B cell (primary cell): ENCODE results near the gene FRYL. TPM values are rescaled to one million over a fixed set of nuclear protein-coding genes. Genes with fewer than 3 reads are reported as not detected.

Experiments
- ATAC-seq: fragments of 200-7000 bp; cut with Tn5 transposase; one replicate; pipeline ENCODE4 v1.10.0; 2021; ENCODE audit warnings: low read depth, mild to moderate bottlenecking, moderate number of reproducible peaks, moderate library complexity
- CTCF ChIA-PET: fragments of 350-600 bp; sonication (Branson Sonifier 250); formaldehyde crosslinking; loops from one replicate; lab custom pipeline; 2021; ENCODE audit warnings: antibody characterized with exemption, inconsistent platforms; lab: Charles Lee
- POLR2A ChIA-PET: fragments of 350-600 bp; sonication (Branson Sonifier 250); formaldehyde crosslinking; loops from one replicate; lab custom pipeline; 2021; ENCODE audit warnings: antibody characterized with exemption; lab: Charles Lee
- DNase-seq: peaks from one replicate; pipeline ENCODE4 v3.0.0; 2013
- H2AFZ ChIP-seq: 2 replicates; pipeline ENCODE4 v1.6.1; 2012; ENCODE audit warnings: mild to moderate bottlenecking, low read depth, low read length; ENCODE audit not compliant: insufficient read depth, poor library complexity, severe bottlenecking
- H3K27ac ChIP-seq, 2 donors: 1 replicate in 1 of 2; 2 replicates in 1 of 2; pipeline ENCODE4 v1.5.1; 2012 to 2013; ENCODE audit warnings: low read length in 2 of 2, mild to moderate bottlenecking in 2 of 2, moderate library complexity in 1 of 2
- H3K27me3 ChIP-seq, 4 experiments: fragments of 200-600 bp in 1 of 4; sonication (generic) in 1 of 4; replicated peaks in 1 of 4; 1 replicate in 2 of 4; 2 replicates in 2 of 4; pipeline versions ENCODE4 v1.6.1 to v1.7.0; 2013 to 2016; ENCODE audit warnings: low read length in 3 of 4, mild to moderate bottlenecking in 2 of 4, mixed read lengths in 1 of 4, moderate library complexity in 1 of 4; ENCODE audit not compliant: insufficient read depth in 4 of 4, control insufficient read depth in 3 of 4; ENCODE audit errors: control extremely low read depth in 1 of 4
- H3K36me3 ChIP-seq, 2 experiments: replicated peaks in 1 of 2; 1 replicate in 1 of 2; 2 replicates in 1 of 2; pipeline versions ENCODE4 v1.6.1 to v1.7.1; 2013; ENCODE audit warnings: low read length in 1 of 2; ENCODE audit not compliant: insufficient read depth in 2 of 2, control insufficient read depth in 1 of 2; ENCODE audit errors: control extremely low read depth in 1 of 2, extremely low read depth in 1 of 2
- H3K4me1 ChIP-seq, 2 donors: fragments of 200-600 bp in 1 of 2; sonication (generic) in 1 of 2; 1 replicate in 1 of 2; 2 replicates in 1 of 2; pipeline versions ENCODE4 v1.5.1 to v1.6.1; 2013 to 2017; ENCODE audit warnings: low read length in 2 of 2; ENCODE audit not compliant: control insufficient read depth in 2 of 2, insufficient read depth in 2 of 2
- H3K4me2 ChIP-seq: replicated peaks from 2 replicates; pipeline ENCODE3; 2012; ENCODE audit warnings: mild to moderate bottlenecking, low read depth, low read length; ENCODE audit not compliant: poor library complexity, severe bottlenecking
- H3K4me3 ChIP-seq, 5 experiments: fragments of 200-600 bp in 1 of 5; sonication (generic) in 1 of 5; 1 replicate in 3 of 5; 2 replicates in 2 of 5; pipeline versions ENCODE4 v1.5.1 to v1.7.0; 2011 to 2016; ENCODE audit warnings: low read length in 4 of 5, mild to moderate bottlenecking in 4 of 5, low read depth in 2 of 5, control low read depth in 1 of 5, moderate library complexity in 1 of 5; ENCODE audit not compliant: insufficient read depth in 1 of 5; ENCODE audit errors: control extremely low read depth in 1 of 5, extremely low read depth in 1 of 5
- H3K79me2 ChIP-seq: fragments of 200-600 bp; sonication (generic); one replicate; pipeline ENCODE4 v1.6.0; 2016; ENCODE audit warnings: low read length; ENCODE audit not compliant: control insufficient read depth, insufficient read depth
- H3K9ac ChIP-seq: fragments of 200-600 bp; sonication (generic); 2 replicates; pipeline ENCODE4 v1.6.1; 2017; ENCODE audit warnings: mild to moderate bottlenecking, low read length, moderate library complexity
- H3K9me3 ChIP-seq, 3 donors: one replicate each; pipeline versions ENCODE4 v1.6.1 to v1.7.1; 2013; ENCODE audit warnings: low read length in 2 of 3; ENCODE audit not compliant: control insufficient read depth in 2 of 3, insufficient read depth in 1 of 3; ENCODE audit errors: control extremely low read depth in 1 of 3
- H4K20me1 ChIP-seq: 2 replicates; pipeline ENCODE4 v1.6.0; 2012; ENCODE audit warnings: mild to moderate bottlenecking, low read length; ENCODE audit not compliant: insufficient read depth, control insufficient read depth, poor library complexity, severe bottlenecking
- H3K27ac Mint-ChIP-seq: one replicate; pipeline ENCODE4 v1.8.0; 2021; ENCODE audit warnings: mixed read lengths
- H3K27me3 Mint-ChIP-seq: one replicate; pipeline ENCODE4 v1.8.0; 2021; ENCODE audit warnings: mixed read lengths
- H3K4me1 Mint-ChIP-seq: one replicate; pipeline ENCODE4 v1.8.0; 2021; ENCODE audit warnings: mixed read lengths
- H3K4me3 Mint-ChIP-seq: one replicate; pipeline ENCODE4 v1.8.0; 2021; ENCODE audit warnings: mixed read lengths
- H3K9me3 Mint-ChIP-seq: one replicate; pipeline ENCODE4 v1.8.0; 2022; ENCODE audit warnings: mixed read lengths; ENCODE audit not compliant: insufficient read depth
- CTCF ChIP-seq: fragments of 200-600 bp; IDR thresholded peaks from one replicate; pipeline ENCODE4 v1.8.0; 2022; ENCODE audit warnings: antibody characterized with exemption, mild to moderate bottlenecking
- EZH2 ChIP-seq: IDR thresholded peaks from 2 replicates; pipeline ENCODE4 v1.6.1; 2012; ENCODE audit warnings: borderline replicate concordance, low read depth, mild to moderate bottlenecking, moderate library complexity, low read length; ENCODE audit not compliant: insufficient read depth, poor library complexity, severe bottlenecking
- WGBS: methylation state at CpG from one replicate; pipeline ENCODE4 v1.1.5; 2013; ENCODE audit warnings: missing lambda C conversion rate; ENCODE audit not compliant: insufficient coverage; 5-methylcytosine and 5-hydroxymethylcytosine counted together
- intact Hi-C: fragments of 100-400 bp; cut with micrococcal nuclease; formaldehyde crosslinking; loops from one replicate; pipeline ENCODE4 v1.10.0; 2022
- polyA plus RNA-seq: library from polyadenylated mRNA; depleted of rRNA; stranded (reverse); fragments of >200 nt; gene quantifications from 2 replicates; pipeline ENCODE4 v1.2.3, GENCODE V29; 2012
- total RNA-seq, 2 donors: library from RNA; stranded (reverse); fragments of 120-200 nt in 1 of 2; gene quantifications; 1 replicate in 1 of 2; 2 replicates in 1 of 2; pipeline versions ENCODE4 v1.2.3 to v1.2.4, GENCODE V29; 2013 to 2022

FRYL gene
- total and polyA plus RNA-seq, 2 donors (not counting 1 experiment from before 2014, with no cell fraction given) = 15.5 to 138 TPM

GRCh38 chr4:48526406-48526805, 253.7 kb downstream of the FRYL start:
- Histone ChIP-seq H3K79me2 (no peaks in the 10 kb centered on the region), H3K9me3 (peaks cover 0 to 2% (median 0%) of the 10 kb centered on the region in 3 donors), H3K9ac (no peak overlapping the region), H3K36me3 (peaks cover 12 to 57% of the 10 kb centered on the region in 2 experiments), H2AFZ (no peak overlapping the region), H3K4me3 (no peak overlapping the region), H3K27ac (no peak overlapping the region), H3K4me2 (no peak overlapping the region), H4K20me1 (no peaks in the 10 kb centered on the region), H3K4me1 (no peaks in the 10 kb centered on the region), H3K27me3 (no peaks in the 10 kb centered on the region)
- no peaks in the 10 kb centered on the region for H3K4me1 Mint-ChIP-seq
- H3K4me3 Mint-ChIP-seq = no peak overlapping the region
- ATAC-seq (no peak), DNase-seq (no peak)
- WGBS = no CpG with 5 or more reads among the region's 1 CpG
- no peaks in the 10 kb centered on the region for H3K27me3 Mint-ChIP-seq
- TF ChIP-seq CTCF (no peak), EZH2 (no peak)
- ChIA-PET CTCF (interaction anchor here (1.1 to 1.3 kb wide), 2 partner anchors 53 to 399 kb away, joined by 3 to 6 read pairs; no protein-coding TSS in a partner anchor), POLR2A (no interaction called here)
- H3K9me3 Mint-ChIP-seq = no peaks in the 10 kb centered on the region
- no peak overlapping the region for H3K27ac Mint-ChIP-seq
- intact Hi-C loops = no loop called here

DNA sequence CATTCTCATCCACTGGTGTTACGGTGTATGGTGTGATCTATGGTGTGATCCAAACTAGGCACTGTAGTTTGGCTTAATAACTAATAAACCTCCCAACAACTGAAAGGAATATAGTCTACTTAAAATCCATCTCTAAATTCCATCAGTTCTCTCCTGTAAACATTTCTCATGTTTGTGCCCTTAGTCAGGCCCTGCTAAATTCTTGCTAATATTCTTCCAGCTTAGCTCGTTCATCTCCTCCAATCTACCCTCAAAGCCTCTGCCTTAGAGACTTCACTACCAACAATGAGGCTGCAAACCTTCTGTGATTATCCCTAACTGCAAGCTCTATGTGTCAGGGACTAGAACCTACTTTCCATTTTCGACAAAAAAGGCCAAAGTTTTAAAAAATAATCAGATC, 261.9 kb downstream of the FRYL start:
- no peak for DNase-seq
- H3K4me3 Mint-ChIP-seq = no peak overlapping the region
- Histone ChIP-seq H3K9ac (no peak overlapping the region), H3K79me2 (no peaks in the 10 kb centered on the region), H3K4me2 (no peak overlapping the region), H2AFZ (no peak overlapping the region), H3K9me3 (no peaks in the 10 kb centered on the region), H3K36me3 (peaks cover 40 to 61% of the 10 kb centered on the region in 2 experiments), H3K4me3 (no peak overlapping the region), H3K27ac (no peak overlapping the region), H4K20me1 (no peaks in the 10 kb centered on the region), H3K4me1 (no peaks in the 10 kb centered on the region), H3K27me3 (no peaks in the 10 kb centered on the region)
- intact Hi-C loops = no loop called here
- ATAC-seq = no peak
- 100% methylated on average over 2 of the region's 3 CpGs for WGBS
- H3K27ac Mint-ChIP-seq = no peak overlapping the region
- TF ChIP-seq CTCF (no peak), EZH2 (no peak)
- H3K9me3 Mint-ChIP-seq = no peaks in the 10 kb centered on the region
- POLR2A ChIA-PET = no interaction called here
- no peaks in the 10 kb centered on the region for H3K27me3 Mint-ChIP-seq
- CTCF ChIA-PET = interaction anchor here (1.6 kb wide), 1 partner anchor 445 kb away, joined by 3 read pairs; no protein-coding TSS in a partner anchor
- H3K4me1 Mint-ChIP-seq = no peaks in the 10 kb centered on the region
